ENCODE data around the gene PPFIBP1.
"Not testable (repeated sequence)": the region's sequence is repeated elsewhere in the genome, so short reads cannot be mapped to it uniquely, and the experiment has no call there.

PPFIBP1 gene

GRCh38 chr12:27571463-27571862, 47.5 kb downstream of the PPFIBP1 start:
- DNase-seq: no peak

- no peak for DNase-seq
These were observed 48.7 kb downstream of the PPFIBP1 start for GRCh38 chr12:27572486-27573255.

GRCh38 chr12:27573972-27574371, 50.0 kb downstream of the PPFIBP1 start:
- DNase-seq: no peak

DNA sequence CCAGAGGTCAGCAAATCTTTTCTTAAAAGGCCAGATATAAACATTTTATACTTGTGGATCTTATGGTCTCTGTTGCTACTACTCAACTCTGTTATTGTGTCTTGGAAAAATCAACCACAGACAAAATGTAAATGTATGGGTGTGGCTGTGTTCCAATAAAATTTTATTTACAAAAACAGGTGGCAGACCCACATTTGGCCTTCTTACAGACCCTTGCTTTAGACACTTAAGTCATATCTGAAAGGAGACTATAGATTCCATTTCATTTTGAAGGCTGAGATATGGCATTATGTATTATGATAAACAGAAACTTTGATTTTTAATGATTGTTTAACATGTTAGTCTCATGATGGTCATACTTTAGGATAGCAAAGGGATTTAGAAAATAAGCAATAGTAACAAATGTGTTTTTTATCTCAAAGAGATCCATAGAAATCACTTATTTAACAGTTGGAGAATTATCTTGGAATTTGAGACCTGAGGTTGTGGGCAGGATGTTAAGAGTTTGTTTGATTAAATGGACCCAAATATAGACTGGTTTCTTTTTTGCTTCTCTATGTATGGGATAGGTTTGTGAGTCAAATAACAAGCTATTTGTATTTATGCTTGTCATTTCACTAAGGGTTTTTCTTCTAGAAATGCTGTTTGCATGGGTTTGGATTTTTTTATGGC, 51.2 kb downstream of the PPFIBP1 start:
- DNase-seq: no peak

GRCh38 chr12:27575762-27576118, 51.7 kb downstream of the PPFIBP1 start:
- no peak for DNase-seq

DNA sequence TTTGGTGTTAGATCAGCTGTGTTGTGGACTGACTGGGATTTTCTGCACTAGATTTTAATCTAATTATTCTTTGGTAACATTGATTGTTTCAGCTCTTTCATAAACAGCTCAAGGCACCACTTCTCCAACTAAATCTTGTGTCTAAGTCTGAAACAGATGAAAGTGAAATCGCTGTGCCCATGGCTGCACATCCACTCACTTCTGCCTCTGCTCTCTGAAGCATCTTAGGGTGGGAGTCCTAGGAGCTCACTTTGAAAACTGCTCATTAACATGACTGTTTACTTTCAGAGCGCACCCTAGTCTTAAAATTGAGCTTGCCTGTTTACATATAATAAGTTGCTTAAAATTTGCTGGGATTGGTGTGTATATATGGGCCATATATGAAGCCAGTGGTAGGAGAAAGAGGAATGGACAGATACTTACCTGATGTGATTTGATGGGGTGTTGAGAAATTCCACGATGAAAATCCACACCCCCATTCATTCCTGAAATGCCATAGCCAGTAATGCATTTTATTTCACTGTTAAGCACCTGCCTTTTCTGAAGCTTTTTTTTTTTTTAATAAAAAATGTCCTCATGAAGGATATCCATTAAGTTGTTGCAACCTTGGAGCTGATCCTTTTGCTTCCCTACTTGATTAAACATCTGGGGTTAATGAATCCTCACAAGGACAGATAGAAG, 52.8 kb downstream of the PPFIBP1 start:
- DNase-seq: no peak

GRCh38 chr12:27577688-27578087, 53.7 kb downstream of the PPFIBP1 start:
- DNase-seq: no peak

- DNase-seq: no peak
These were observed 54.8 kb downstream of the PPFIBP1 start for GRCh38 chr12:27578689-27579372.

GRCh38 chr12:27580561-27581330, 56.7 kb downstream of the PPFIBP1 start:
- DNase-seq: no peak

DNA sequence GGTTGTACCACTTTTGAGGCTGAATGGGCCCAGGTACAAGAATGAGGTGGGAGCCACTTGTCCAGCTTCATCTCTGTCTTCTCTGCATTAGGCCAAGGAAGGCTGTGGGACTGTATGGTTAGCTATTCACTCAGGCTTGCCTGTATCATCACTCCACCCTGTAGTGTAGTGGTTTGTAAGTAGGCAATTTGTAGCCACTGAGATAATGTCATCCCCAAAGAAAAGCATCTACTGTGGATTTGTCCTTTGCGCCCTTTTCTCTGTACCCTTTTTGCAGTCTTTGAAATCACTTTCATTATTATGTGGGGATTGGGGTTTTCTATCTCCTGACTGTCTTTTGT, 57.3 kb downstream of the PPFIBP1 start:
- DNase-seq: not testable (repeated sequence)

DNA sequence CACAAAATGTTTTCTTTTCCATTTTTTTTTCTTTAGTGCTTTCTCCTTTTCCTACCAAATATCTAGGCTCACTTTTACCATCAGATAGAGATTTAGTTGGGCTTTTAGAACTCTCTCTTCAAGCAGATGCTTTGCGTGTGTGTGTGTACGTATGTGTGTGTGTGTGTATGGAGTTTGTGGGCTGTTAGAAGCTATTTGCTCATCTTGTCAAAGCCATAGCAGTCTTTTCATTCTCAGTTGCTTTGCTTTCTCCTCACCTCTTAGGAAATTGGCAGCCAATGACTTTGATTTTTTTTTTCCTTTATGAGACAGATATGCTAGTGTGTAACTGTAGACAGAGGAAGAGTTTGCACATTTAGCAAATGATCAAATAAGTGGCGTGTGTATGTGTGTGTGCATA, 57.8 kb downstream of the PPFIBP1 start:
- not testable (repeated sequence) for DNase-seq

DNA sequence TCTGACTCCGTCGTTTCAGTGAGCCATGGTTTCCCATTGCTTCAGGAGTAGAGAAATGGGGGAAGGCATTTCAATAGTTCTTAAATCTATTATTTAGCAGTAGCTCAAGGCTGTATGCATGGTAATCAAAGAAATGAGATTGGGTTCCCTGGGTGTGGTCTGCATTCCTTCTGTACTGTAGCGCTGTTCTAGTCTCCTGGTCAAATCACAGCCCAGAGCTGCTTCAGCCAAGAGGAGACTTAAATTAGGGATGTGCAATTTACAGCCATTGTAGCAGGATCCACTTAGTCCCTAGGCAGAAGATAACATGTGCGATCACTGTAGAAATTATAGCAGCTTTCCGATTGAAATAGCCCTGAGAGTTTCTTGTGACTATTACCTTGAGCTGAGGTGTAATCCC, 58.4 kb downstream of the PPFIBP1 start:
- not testable (repeated sequence) for DNase-seq

DNA sequence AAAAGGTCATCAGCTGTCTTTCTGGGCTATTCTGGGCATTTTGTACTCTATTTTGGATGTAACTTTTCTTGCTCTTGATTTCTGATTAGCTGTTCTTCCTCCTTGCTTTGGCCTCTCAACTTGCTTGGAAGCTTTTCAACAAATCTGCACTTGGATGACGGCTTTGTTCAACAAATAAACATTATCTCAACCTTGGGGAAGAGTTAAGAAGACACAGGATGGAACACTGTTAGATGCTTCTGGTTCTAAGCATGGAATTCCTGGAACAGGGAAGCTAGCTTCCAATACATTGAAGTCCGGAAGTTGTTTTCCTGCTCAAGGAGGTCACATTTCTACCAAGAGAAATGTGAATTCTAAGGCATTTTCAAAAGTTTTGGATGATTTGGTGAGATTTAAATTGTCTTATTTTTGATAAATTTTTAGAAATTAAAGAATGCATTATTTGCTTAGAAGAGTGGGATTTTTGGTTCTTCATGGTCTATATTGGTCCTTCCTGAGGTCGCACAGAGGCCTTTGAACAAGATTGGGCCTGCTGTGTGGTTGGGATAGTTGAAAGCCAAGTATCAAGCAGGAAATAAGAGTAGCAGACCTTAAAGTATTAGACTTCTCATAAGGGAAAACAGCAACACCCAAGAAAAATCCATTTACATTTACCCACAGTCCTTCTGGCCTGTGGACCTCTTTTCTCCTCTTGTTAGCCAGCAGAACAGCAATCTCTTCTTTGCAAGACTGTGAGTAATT, 59.2 kb downstream of the PPFIBP1 start:
- no peak for DNase-seq

DNA sequence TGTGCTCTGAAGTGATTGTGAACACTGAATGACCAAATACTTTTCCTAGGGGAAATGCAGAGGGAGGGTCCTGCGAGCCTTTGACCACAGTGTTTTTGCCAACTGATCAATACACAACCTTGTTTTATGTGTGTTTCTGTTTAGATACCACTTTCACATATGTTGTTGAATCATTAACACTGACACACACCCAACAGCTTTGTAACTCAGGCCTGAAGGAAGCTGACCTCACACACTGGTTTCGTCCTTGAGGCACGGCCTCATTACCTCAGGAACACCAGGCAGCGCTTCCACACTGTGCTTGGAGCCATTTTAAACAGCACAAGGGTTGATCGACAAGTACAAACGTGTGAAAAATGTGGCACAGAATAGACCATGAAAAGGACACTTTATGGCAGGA, 60.0 kb downstream of the PPFIBP1 start:
- no peak for DNase-seq

- no peak for DNase-seq
These were observed 61.8 kb downstream of the PPFIBP1 start for GRCh38 chr12:27585739-27586265.

DNA sequence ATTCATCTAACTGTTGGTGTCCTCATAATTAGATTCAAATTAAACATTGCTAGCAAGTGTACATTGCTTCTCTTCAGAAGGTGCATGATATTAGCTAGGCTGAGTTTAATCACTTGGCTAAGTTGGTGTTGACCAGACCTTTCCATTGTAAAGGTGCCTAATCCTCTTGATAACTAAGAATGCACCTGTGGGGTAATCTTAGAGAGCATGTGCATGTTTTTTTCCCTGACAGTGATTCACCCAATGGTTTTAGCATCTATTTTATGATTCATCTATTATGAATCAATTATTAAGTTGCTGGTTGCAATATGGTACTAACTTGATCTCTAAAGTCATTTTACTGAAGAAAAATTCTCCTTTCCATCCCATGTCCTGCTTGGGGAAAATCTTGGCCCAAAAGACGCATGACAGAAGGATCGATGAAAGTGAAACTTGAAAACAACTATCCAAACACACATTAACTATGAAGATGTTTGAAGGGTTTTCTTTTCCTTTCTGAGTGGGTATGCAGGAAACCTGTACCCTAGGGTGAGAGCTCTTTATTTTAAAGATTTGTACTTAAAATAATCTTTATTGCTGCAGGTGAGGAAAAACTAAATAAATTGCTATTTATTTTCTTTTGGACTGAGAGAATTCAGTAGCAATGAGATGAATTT, 64.2 kb downstream of the PPFIBP1 start:
- not testable (repeated sequence) for DNase-seq

- no peak for DNase-seq
These were observed 64.8 kb downstream of the PPFIBP1 start for GRCh38 chr12:27588776-27589175.

GRCh38 chr12:27589419-27589818, 65.4 kb downstream of the PPFIBP1 start:
- DNase-seq: no peak

DNA sequence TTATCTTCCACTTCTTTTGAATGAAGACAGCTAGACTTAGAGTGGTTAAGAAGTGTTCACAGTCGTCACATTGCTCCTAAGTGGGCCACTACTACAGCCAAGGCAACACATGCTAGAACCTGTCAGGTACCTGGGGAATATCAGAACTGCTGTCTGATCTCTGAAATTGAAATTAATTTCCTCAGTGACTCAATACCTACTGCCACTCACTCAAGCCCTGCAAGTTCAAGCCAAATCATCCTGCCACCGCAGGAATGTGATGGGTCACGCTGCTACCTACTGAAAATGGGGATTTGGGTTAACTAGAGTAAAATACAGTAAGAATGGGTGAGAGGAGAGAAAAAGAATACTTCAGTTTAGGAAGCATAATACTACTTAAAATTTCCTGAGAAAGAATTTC, 67.7 kb downstream of the PPFIBP1 start:
- DNase-seq: not testable (repeated sequence)

DNA sequence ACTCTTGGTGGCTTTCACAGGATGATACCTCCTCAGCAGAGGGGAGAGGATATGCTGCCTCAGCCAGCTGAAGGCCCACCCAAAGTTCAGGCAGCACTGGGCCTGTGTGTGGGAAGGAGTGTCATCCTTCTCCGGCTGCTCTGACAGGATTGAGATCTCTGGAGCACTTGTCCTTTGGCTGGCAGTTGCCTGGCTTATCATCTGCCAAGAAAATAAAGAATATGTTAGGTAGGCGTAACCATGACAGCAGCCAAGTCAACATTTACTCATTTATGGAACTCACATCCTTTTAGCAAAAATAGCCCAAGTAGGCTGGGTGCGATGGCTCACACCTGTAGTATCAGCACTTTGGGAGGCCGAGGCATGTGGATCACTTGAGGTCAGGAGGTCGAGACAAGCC, 68.5 kb downstream of the PPFIBP1 start:
- no peak for DNase-seq

GRCh38 chr12:27593266-27593665, 69.3 kb downstream of the PPFIBP1 start:
- no peak for DNase-seq
